Common myeloid progenitor, CD34-positive (primary cell): ENCODE results near the gene HIPK3.
"Not testable (repeated sequence)": the region's sequence is repeated elsewhere in the genome, so short reads cannot be mapped to it uniquely, and the experiment has no call there.

Experiments
- CTCF ChIA-PET: fragments of 350-600 bp; sonication (Branson Sonifier 250); formaldehyde crosslinking; loops from one replicate; lab custom pipeline; 2021; ENCODE audit warnings: antibody characterized with exemption; lab: Charles Lee
- POLR2A ChIA-PET: fragments of 350-600 bp; sonication (Branson Sonifier 250); formaldehyde crosslinking; loops from one replicate; lab custom pipeline; 2021; ENCODE audit warnings: antibody characterized with exemption; lab: Charles Lee
- DNase-seq, 3 donors: peaks; one replicate each; pipeline versions ENCODE4 v3.0.0 to v3.0.0-alpha.2; 2013
- H3K27ac ChIP-seq, 2 experiments: 1 replicate in 1 of 2; 2 replicates in 1 of 2; pipeline ENCODE4 v1.7.0; 2013; ENCODE audit warnings: inconsistent platforms in 2 of 2, low read length in 2 of 2, mild to moderate bottlenecking in 2 of 2, low read depth in 1 of 2, moderate library complexity in 1 of 2; ENCODE audit not compliant: severe bottlenecking in 2 of 2, insufficient read depth in 1 of 2, poor library complexity in 1 of 2
- H3K27me3 ChIP-seq, 5 experiments: replicated peaks in 2 of 5; 1 replicate in 3 of 5; 2 replicates in 2 of 5; pipeline versions ENCODE4 v1.6.1 to v1.7.0; 2013; ENCODE audit warnings: low read length in 4 of 5, mild to moderate bottlenecking in 2 of 5, moderate library complexity in 2 of 5, inconsistent platforms in 1 of 5; ENCODE audit not compliant: insufficient read depth in 5 of 5, control insufficient read depth in 4 of 5
- H3K36me3 ChIP-seq, 4 experiments: 1 replicate in 2 of 4; 2 replicates in 2 of 4; pipeline versions ENCODE4 v1.6.1 to v1.7.0; 2013; ENCODE audit warnings: low read length in 3 of 4, control low read depth in 1 of 4, mild to moderate bottlenecking in 1 of 4; ENCODE audit not compliant: control insufficient read depth in 4 of 4, insufficient read depth in 4 of 4
- H3K4me1 ChIP-seq, 4 experiments: 1 replicate in 3 of 4; 2 replicates in 1 of 4; pipeline versions ENCODE4 v1.6.1 to v1.7.1; 2013; ENCODE audit warnings: low read length in 3 of 4, mild to moderate bottlenecking in 3 of 4, control low read depth in 1 of 4, inconsistent platforms in 1 of 4, moderate library complexity in 1 of 4; ENCODE audit not compliant: control insufficient read depth in 4 of 4, insufficient read depth in 4 of 4; ENCODE audit errors: control extremely low read depth in 1 of 4
- H3K4me3 ChIP-seq, 7 experiments: 1 replicate in 4 of 7; 2 replicates in 3 of 7; pipeline versions ENCODE4 v1.5.1 to v1.7.0; 2013; ENCODE audit warnings: mild to moderate bottlenecking in 7 of 7, low read length in 6 of 7, moderate library complexity in 6 of 7, inconsistent platforms in 2 of 7, low read depth in 2 of 7, control low read depth in 1 of 7; ENCODE audit not compliant: insufficient read depth in 4 of 7, control insufficient read depth in 1 of 7; ENCODE audit errors: extremely low read depth in 1 of 7
- H3K9me3 ChIP-seq, 5 experiments: 1 replicate in 4 of 5; 2 replicates in 1 of 5; pipeline versions ENCODE4 v1.6.1 to v1.7.1; 2013; ENCODE audit warnings: low read length in 4 of 5, mild to moderate bottlenecking in 2 of 5, inconsistent platforms in 1 of 5, low read depth in 1 of 5, moderate library complexity in 1 of 5; ENCODE audit not compliant: control insufficient read depth in 4 of 5, insufficient read depth in 2 of 5; ENCODE audit errors: control extremely low read depth in 1 of 5
- WGBS: methylation state at CpG from one replicate; pipeline ENCODE4 v1.1.5; 2013; ENCODE audit not compliant: insufficient coverage; 5-methylcytosine and 5-hydroxymethylcytosine counted together

HIPK3 gene

DNA sequence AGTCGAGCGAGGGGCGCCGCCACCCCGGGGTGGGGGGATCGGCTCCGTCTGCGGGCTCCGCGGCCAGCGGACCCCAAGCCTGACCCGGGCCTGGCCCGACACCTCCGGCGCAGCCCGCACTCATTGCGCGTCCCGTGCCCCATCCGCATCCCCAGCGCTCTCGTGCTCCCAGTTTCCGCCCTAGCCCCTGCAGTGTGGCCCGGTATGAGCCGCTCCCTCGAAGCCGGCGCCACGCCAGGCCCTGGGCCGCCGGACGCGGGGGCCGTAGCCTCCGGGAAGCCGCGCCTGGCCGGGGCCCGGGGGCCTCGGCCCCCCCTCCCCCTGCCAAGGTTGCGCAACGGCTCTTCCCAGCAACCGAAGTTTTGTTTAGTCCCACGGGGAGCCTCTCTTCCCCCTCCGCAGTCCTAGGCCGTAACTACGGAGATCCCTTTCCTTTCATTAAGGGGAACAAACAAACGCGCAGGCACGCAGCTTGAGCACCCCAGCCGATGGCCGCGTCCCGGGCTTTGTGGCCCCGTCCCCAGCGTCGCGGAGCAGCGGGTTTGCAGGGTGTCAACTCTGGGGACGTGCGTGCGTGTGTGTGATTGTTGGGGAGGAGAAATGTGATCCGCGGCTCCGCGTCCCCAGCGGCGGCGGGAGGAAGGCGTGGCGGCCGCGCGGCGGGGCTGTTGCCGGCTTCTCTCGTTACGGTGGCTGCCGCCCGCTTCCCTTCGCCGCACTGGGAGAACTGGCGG, 883 bp downstream of the HIPK3 start:
- Histone ChIP-seq H3K36me3 (no peaks in the 10 kb centered on the region), H3K4me1 (peaks cover 11 to 43% (median 26%) of the 10 kb centered on the region in 4 experiments), H3K27ac (peak overlapping the region; percentile 98 to 99), H3K4me3 (peak overlapping the region; percentile 82 to 100 (median 96)), H3K9me3 (no peaks in the 10 kb centered on the region), H3K27me3 (no peaks in the 10 kb centered on the region)
- POLR2A ChIA-PET: no interaction called here
- CTCF ChIA-PET: interaction anchor here (0.8 kb wide), 1 partner anchor 78 kb away, joined by 3 read pairs; no protein-coding TSS in a partner anchor
- peak; percentile 78 to 94 (median 91) for DNase-seq
- 0% methylated on average over 72 of the region's 83 CpGs for WGBS

DNA sequence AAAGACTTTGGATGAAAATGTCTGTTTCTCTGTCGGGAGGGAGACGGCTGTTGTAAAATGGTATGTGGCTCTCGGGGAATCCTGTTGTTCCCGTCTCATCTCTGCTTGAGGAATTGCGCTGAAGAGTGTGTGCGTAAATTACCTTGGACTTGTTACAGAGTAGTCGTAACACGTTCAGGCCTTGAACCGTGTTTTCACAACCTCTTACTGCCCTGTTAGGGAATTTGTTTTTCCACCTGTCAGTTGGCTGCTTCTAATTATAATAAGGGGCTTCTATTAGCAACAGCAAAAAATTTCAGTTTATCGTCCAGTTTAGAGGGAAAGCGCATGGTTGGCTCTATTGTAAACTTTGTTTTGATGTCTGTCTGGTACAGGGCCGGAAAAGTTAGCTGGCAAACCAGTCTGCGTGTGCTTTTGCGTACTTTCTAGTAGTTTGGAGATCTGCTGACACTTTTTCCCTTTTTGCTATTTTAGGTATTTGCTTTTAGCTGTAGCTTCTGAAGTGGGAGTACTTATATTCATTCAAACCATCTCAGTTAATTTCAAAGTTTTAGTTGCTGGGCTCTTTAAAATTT, 1.5 kb downstream of the HIPK3 start:
- Histone ChIP-seq H3K9me3 (no peaks in the 10 kb centered on the region), H3K4me3 (peak overlapping the region; percentile 82 to 100 (median 96)), H3K27me3 (no peaks in the 10 kb centered on the region), H3K27ac (peak overlapping the region; percentile 98 to 99), H3K4me1 (peaks cover 12 to 49% (median 33%) of the 10 kb centered on the region in 4 experiments), H3K36me3 (no peaks in the 10 kb centered on the region)
- 0% methylated on average over 4 of the region's 14 CpGs for WGBS
- POLR2A ChIA-PET: no interaction called here
- DNase-seq: peak in 1 of 3 donors; percentile 43
- CTCF ChIA-PET: interaction anchor here (0.8 to 0.9 kb wide), 2 partner anchors 53 to 78 kb away, joined by 3 to 4 read pairs; no protein-coding TSS in a partner anchor

DNA sequence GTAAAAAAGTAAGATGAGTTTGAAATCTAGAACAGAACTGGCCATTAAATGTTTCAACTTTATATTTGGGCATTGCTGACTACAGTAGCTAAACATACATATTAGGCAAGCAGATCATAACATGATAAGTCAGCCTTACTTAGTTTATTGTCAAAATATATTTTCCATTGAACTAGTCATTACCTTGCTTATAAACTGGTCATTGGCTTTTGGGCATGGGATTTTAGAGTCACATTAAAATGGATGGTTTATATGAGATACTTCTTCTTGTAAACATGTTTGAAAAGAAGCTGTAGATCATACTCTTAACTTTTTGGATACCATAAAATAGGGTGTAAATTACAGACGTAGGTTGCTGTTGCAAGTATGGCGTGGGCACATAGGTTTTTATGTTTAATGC, 2.7 kb downstream of the HIPK3 start:
- peak overlapping the region; percentile 98 to 99 for H3K27ac ChIP-seq
- H3K27me3 ChIP-seq: no peaks in the 10 kb centered on the region
- H3K4me3 ChIP-seq: peak overlapping the region in 6 of 7 experiments; percentile 82 to 100 (median 92)
- H3K9me3 ChIP-seq: no peaks in the 10 kb centered on the region
- peaks cover 15 to 54% (median 37%) of the 10 kb centered on the region in 4 experiments for H3K4me1 ChIP-seq
- no peak for DNase-seq
- H3K36me3 ChIP-seq: no peaks in the 10 kb centered on the region
- WGBS: 20% methylated on average over 2 of the region's 2 CpGs
- ChIA-PET CTCF (interaction anchor here (1.2 to 1.6 kb wide), 3 partner anchors 62 to 93 kb away, joined by 4 read pairs; no protein-coding TSS in a partner anchor), POLR2A (interaction anchor here (0.5 kb wide), 1 partner anchor 846 kb away, joined by 3 read pairs; no protein-coding TSS in a partner anchor)

DNA sequence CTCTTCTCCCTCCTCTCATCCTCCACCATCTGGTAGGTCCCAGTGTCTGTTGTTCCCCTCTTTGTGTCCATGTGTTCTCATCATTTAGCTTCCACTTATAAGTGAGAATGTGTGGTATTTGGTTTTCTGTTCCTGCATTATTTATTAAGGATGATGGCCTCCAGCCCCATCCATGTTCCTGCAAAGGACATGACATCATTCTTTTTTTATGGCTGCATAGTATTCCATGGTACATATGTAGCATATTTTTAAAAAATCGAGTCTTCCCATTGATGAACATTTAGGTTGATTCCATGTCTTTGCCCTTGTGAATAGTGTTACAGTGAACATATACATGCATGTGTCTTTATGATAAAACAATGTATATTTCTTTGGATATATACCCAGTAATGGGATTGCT, 4.2 kb downstream of the HIPK3 start:
- not testable (repeated sequence) for DNase-seq, H3K9me3 ChIP-seq, H3K4me3 ChIP-seq, H3K36me3 ChIP-seq, H3K27me3 ChIP-seq, H3K27ac ChIP-seq
- CTCF ChIA-PET: interaction anchor here (0.8 to 1.5 kb wide), 3 partner anchors 9 to 94 kb away, joined by 3 to 4 read pairs (median 3); no protein-coding TSS in a partner anchor
- H3K4me1 ChIP-seq: peaks cover 15 to 50% (median 35%) of the 10 kb centered on the region in 4 experiments
- POLR2A ChIA-PET: interaction anchor here (1.1 kb wide), 1 partner anchor 10 kb away, joined by 3 read pairs; no protein-coding TSS in a partner anchor
- no CpG with 5 or more reads among the region's 1 CpG for WGBS

DNA sequence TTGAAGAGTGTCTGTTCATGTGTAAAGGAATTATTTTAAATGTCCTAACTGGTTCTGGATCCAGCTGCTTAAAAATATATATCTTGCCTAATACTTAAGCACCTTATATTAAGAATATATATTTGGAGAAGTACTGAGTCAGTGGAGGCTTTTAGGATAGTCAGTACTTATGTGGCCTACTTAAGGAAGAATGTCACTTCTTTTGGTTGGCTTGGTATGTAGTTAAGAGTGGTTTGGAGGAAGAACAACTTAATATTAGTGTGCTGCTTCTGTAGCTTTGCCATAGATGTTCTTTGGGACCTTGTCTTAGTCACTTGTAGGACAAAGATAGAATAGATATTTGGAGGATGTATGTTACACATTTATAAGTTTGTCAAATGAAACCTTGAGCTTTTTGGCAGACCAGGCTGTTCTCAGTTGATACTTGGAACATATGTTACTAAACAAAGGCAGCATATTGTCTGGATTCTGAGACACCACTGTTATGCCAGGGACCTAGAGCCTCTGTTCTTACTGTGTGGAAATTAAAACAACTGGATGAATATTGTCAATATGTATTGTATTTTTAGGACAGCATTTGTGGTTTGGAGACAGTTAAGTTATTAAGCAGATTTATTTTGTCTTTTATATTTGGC, 4.9 kb downstream of the HIPK3 start:
- Histone ChIP-seq H3K4me1 (peaks cover 15 to 49% (median 33%) of the 10 kb centered on the region in 4 experiments), H3K27ac (no peak overlapping the region), H3K36me3 (no peaks in the 10 kb centered on the region), H3K4me3 (peak overlapping the region in 1 of 7 experiments; percentile 21), H3K27me3 (no peaks in the 10 kb centered on the region), H3K9me3 (no peaks in the 10 kb centered on the region)
- ChIA-PET POLR2A (interaction anchor here (0.6 to 1.1 kb wide), 2 partner anchors 10 to 20 kb away, joined by 3 to 4 read pairs; no protein-coding TSS in a partner anchor), CTCF (interaction anchor here (2.1 to 2.3 kb wide), 2 partner anchors 60 to 68 kb away, joined by 5 to 10 read pairs; no protein-coding TSS in a partner anchor)
- peak in 2 of 3 donors; percentile 25 to 36 for DNase-seq

DNA sequence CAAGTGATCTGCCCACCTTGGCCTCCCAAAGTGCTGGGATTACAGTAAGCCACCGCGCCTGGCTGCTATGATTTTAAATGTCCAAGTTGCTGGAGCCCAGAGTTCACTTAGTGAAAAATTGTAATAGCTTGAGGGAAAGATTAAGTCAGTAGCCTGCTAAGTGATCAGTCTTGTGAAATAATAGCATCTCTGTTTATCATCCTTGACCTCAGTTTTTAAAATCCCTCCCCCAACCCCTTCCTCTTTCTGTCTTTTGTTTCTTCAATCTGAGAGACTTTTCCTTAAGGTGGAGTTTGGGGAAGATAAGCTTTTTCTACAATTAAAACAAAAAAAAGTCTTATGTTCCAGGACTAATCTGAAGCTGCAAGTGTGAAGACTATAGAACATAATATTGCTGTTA, 6.4 kb downstream of the HIPK3 start:
- Histone ChIP-seq H3K27ac (no peak overlapping the region), H3K4me1 (peaks cover 15 to 48% (median 33%) of the 10 kb centered on the region in 4 experiments), H3K36me3 (no peaks in the 10 kb centered on the region), H3K9me3 (no peaks in the 10 kb centered on the region), H3K4me3 (peak overlapping the region in 1 of 7 experiments; percentile 42), H3K27me3 (no peaks in the 10 kb centered on the region)
- POLR2A ChIA-PET: interaction anchor here (0.6 kb wide), 1 partner anchor 34 kb away, joined by 3 read pairs; no protein-coding TSS in a partner anchor
- CTCF ChIA-PET: interaction anchor here (1.6 to 2.3 kb wide), 4 partner anchors 9 to 66 kb away, joined by 3 to 10 read pairs (median 6); no protein-coding TSS in a partner anchor
- DNase-seq: peak in 2 of 3 donors; percentile 33 to 38
- 90% methylated on average over 2 of the region's 2 CpGs for WGBS
